ENCODE data around the gene SASH1. TPM values are rescaled to one million over a fixed set of nuclear protein-coding genes. Genes with fewer than 3 reads are reported as not detected.
A peak's percentile ranks its signal among the peaks of the same experiment; 100 is the strongest.

Gene SASH1
- total and polyA plus RNA-seq, 2 of the 8 experiments (the other 6 are each of a cell fraction or from before 2014, with no cell fraction given): 6.0 to 20.2 TPM

DNA sequence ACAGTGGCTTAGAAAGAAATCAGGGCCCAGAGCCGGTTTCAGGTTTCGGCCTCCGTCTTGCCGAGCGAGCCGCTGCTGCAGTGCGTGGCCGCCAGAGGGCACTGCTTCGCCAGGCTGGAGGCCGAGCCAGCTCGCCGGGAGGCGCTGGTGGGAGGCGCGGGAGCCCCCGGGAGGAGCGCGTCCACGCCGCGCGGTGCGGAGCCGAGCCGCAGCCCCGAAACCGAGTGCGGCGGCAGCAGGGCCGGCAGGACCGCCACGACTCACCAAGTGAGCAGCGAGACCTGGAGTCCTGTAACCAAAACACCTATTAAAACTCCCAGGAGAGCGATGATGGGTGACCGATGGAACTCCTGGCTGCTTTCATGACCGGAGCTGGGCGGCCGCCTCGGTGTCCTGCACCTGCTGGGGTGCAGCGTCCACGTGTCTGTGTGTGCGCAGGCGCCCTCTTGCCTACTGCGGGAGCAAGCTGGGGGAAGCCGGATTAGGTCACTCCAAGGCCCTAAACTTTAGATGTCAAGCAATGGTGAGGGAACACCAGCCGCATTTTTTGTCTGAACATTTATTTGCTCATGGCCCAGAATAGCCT lies 217.3 kb downstream of the SASH1 start (continued):
- TF ChIP-seq, protein P1, sequence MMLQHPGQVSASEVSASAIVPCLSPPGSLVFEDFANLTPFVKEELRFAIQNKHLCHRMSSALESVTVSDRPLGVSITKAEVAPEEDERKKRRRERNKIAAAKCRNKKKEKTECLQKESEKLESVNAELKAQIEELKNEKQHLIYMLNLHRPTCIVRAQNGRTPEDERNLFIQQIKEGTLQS (IDR thresholded peaks at IDR 0.05; ENCODE audit: insufficient read depth, low read depth, low read length): no peak
- TF ChIP-seq CHD1 (IDR thresholded peaks at IDR 0.05; ENCODE audit: low read depth, low read length) (no peak), ASH2L (IDR thresholded peaks at IDR 0.05; ENCODE audit: low read length) (peak; percentile 58), TBP (IDR thresholded peaks at IDR 0.05; ENCODE audit: low read depth, low read length) (no peak), CREB1 (IDR thresholded peaks at IDR 0.05) (no peak), JUN (IDR thresholded peaks at IDR 0.05; ENCODE audit: low read depth, low read length) (no peak), YY1 (IDR thresholded peaks at IDR 0.05; ENCODE audit: low read depth, low read length) (peak; percentile 49; the same call in 1 of the 2 replicates), SAP30 (IDR thresholded peaks at IDR 0.05; ENCODE audit: insufficient read depth, insufficient replicate concordance, low read length) (no peak), KDM4A (IDR thresholded peaks at IDR 0.05; ENCODE audit: low read depth, low read length, severe bottlenecking) (peak; percentile 88), TAF7 (optimal IDR thresholded peaks at IDR 0.05; ENCODE audit: borderline replicate concordance, low read depth, low read length) (peak; percentile 44), JUND (IDR thresholded peaks at IDR 0.05; ENCODE audit: low read length) (peak; percentile 50; the same call in 1 of the 2 replicates), SRF (IDR thresholded peaks at IDR 0.05; ENCODE audit: low read depth, low read length) (no peak), FOSL1 (IDR thresholded peaks at IDR 0.05; ENCODE audit: insufficient read depth, low read depth, low read length) (no peak), TAF1 (IDR thresholded peaks at IDR 0.05; ENCODE audit: low read depth, low read length) (peak; percentile 54; the same call in 1 of the 2 replicates), SP2 (IDR thresholded peaks at IDR 0.05; ENCODE audit: low read length) (no peak), CEBPB (IDR thresholded peaks at IDR 0.05; ENCODE audit: low read depth, low read length) (no peak), BACH1 (IDR thresholded peaks at IDR 0.05; ENCODE audit: low read length) (peak; percentile 59; the same call in 1 of the 2 replicates), POLR2A (IDR thresholded peaks at IDR 0.05; ENCODE audit: control extremely low read depth in 1 of 2, low read depth in 2 of 2, low read length in 2 of 2) (0 out of 3 replicates have a peak, but pooled peaks of 1 of the 2 experiments have one; percentile 44), CHD2 (IDR thresholded peaks at IDR 0.05; ENCODE audit: low read length) (no peak)
- TF ChIP-seq, protein P2, sequence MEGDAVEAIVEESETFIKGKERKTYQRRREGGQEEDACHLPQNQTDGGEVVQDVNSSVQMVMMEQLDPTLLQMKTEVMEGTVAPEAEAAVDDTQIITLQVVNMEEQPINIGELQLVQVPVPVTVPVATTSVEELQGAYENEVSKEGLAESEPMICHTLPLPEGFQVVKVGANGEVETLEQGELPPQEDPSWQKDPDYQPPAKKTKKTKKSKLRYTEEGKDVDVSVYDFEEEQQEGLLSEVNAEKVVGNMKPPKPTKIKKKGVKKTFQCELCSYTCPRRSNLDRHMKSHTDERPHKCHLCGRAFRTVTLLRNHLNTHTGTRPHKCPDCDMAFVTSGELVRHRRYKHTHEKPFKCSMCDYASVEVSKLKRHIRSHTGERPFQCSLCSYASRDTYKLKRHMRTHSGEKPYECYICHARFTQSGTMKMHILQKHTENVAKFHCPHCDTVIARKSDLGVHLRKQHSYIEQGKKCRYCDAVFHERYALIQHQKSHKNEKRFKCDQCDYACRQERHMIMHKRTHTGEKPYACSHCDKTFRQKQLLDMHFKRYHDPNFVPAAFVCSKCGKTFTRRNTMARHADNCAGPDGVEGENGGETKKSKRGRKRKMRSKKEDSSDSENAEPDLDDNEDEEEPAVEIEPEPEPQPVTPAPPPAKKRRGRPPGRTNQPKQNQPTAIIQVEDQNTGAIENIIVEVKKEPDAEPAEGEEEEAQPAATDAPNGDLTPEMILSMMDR (IDR thresholded peaks at IDR 0.05; ENCODE audit: control extremely low read depth in 1 of 3, insufficient read depth in 1 of 3, low read depth in 1 of 3, low read length in 3 of 3): peak; percentile 90 to 97 (median 97)

Data from H1 (cell line).